Fibroblast of upper back skin (primary cell): ENCODE results near the gene ESYT3.
"Not testable (repeated sequence)": the region's sequence is repeated elsewhere in the genome, so short reads cannot be mapped to it uniquely, and the experiment has no call there.

Experiments used
- DNase-seq: peaks from one replicate; pipeline ENCODE4 v3.0.0-alpha.2; 2013

The ESYT3 gene

GRCh38 chr3:138412821-138413551, 21.4 kb upstream of the ESYT3 start:
- DNase-seq = peak; percentile 31

- DNase-seq = not testable (repeated sequence)
Measured at GRCh38 chr3:138416236-138416635, 18.2 kb upstream of the ESYT3 start.

GRCh38 chr3:138417559-138417982, 16.8 kb upstream of the ESYT3 start:
- DNase-seq = peak; percentile 82

- no peak for DNase-seq
Measured at GRCh38 chr3:138418601-138419206, 15.7 kb upstream of the ESYT3 start.

- no peak for DNase-seq
Measured at GRCh38 chr3:138423316-138423715, 11.1 kb upstream of the ESYT3 start.

- no peak for DNase-seq
Measured at GRCh38 chr3:138424323-138424722, 10.1 kb upstream of the ESYT3 start.

GRCh38 chr3:138426211-138426610, 8.2 kb upstream of the ESYT3 start:
- DNase-seq = no peak

GRCh38 chr3:138426754-138427153, 7.7 kb upstream of the ESYT3 start:
- DNase-seq = not testable (repeated sequence)

GRCh38 chr3:138429665-138430064, 4.8 kb upstream of the ESYT3 start:
- no peak for DNase-seq

- DNase-seq = no peak
Measured at GRCh38 chr3:138432576-138433240, 1.7 kb upstream of the ESYT3 start.

GRCh38 chr3:138433892-138434275, 532 bp upstream of the ESYT3 start:
- no peak for DNase-seq

GRCh38 chr3:138434875-138435772, 708 bp downstream of the ESYT3 start:
- no peak for DNase-seq

- no peak for DNase-seq
Measured at GRCh38 chr3:138435840-138436239, 1.4 kb downstream of the ESYT3 start.

GRCh38 chr3:138437281-138437680, 2.9 kb downstream of the ESYT3 start:
- DNase-seq = no peak

GRCh38 chr3:138438896-138439295, 4.5 kb downstream of the ESYT3 start:
- DNase-seq = no peak

- no peak for DNase-seq
Measured at GRCh38 chr3:138439646-138440045, 5.2 kb downstream of the ESYT3 start.

- peak; percentile 55 for DNase-seq
Measured at GRCh38 chr3:138440121-138440521, 5.7 kb downstream of the ESYT3 start.

GRCh38 chr3:138440596-138440995, 6.2 kb downstream of the ESYT3 start:
- DNase-seq = peak; percentile 57

- no peak for DNase-seq
Measured at GRCh38 chr3:138441256-138441655, 6.8 kb downstream of the ESYT3 start.

GRCh38 chr3:138441742-138442141, 7.3 kb downstream of the ESYT3 start:
- peak; percentile 42 for DNase-seq

GRCh38 chr3:138442433-138442832, 8.0 kb downstream of the ESYT3 start:
- DNase-seq = peak; percentile 63

- no peak for DNase-seq
Measured at GRCh38 chr3:138443091-138443490, 8.7 kb downstream of the ESYT3 start.
